Measurements from ENCODE around the gene PGA5. TPM values are rescaled to one million over a fixed set of nuclear protein-coding genes. Genes with fewer than 3 reads are reported as not detected.

Gene PGA5
- total RNA-seq, 5 donors from 2014 or later (not counting 1 experiment from before 2014, with no cell fraction given) = not detected

DNA sequence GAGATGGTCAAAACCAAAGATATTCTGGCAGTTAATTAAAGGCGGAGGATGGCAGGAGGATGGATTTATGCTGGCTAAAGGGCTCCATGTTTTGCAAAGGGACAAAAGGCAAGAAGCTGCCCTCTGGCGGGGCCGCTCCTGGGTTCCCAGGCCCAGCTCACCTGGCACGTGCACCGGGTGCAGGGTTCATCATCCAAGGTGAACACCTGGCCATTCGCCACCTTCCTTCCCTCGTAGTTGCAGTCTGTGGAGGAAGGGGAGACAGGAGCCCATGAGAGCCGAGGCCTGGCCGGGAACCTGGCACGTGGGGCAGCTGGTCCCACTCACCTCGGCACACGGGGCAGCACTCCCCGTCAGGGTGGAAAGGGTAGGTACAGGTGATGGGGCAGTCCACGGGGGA lies 23.8 kb downstream of the PGA5 start:
- WGBS (ENCODE audit: insufficient coverage) = 95% methylated on average over 10 of the region's 14 CpGs
- ChIA-PET POLR2A (no interaction called here), CTCF (no interaction called here)
- no peaks in the 10 kb centered on the region for H3K36me3 Mint-ChIP-seq
- H3K4me1 ChIP-seq (ENCODE audit: control insufficient read depth in 1 of 2, extremely low read depth in 1 of 2, insufficient read depth in 2 of 2, low read length in 2 of 2) = no peaks in the 10 kb centered on the region
- no peak overlapping the region for H3K4me3 Mint-ChIP-seq
- no peak overlapping the region for H3K27ac ChIP-seq (ENCODE audit: low read length)
- H3K27ac Mint-ChIP-seq = no peak overlapping the region
- no peak overlapping the region for H3K4me3 ChIP-seq (ENCODE audit: control insufficient read depth in 1 of 2, extremely low read depth in 1 of 2, low read length in 1 of 2)
- no peak for ATAC-seq (replicated peaks in 1 of 4)
- H3K9me3 Mint-ChIP-seq = no peaks in the 10 kb centered on the region
- H3K36me3 ChIP-seq (ENCODE audit: control insufficient read depth in 2 of 2, extremely low read depth in 1 of 2, insufficient read depth in 1 of 2, low read length in 1 of 2) = no peaks in the 10 kb centered on the region
- DNase-seq = no peak
- H3K4me1 Mint-ChIP-seq = no peaks in the 10 kb centered on the region
- H3K27me3 Mint-ChIP-seq = no peaks in the 10 kb centered on the region
- peaks cover 0 to 5% of the 10 kb centered on the region in 2 experiments for H3K27me3 ChIP-seq (replicated peaks in 1 of 2; ENCODE audit: control insufficient read depth in 2 of 2, extremely low read depth in 1 of 2, insufficient read depth in 2 of 2, low read length in 1 of 2)
- H3K9me3 ChIP-seq = no peaks in the 10 kb centered on the region

- no peaks in the 10 kb centered on the region for H3K27me3 Mint-ChIP-seq
- ChIA-PET CTCF (no interaction called here), POLR2A (no interaction called here)
- no peaks in the 10 kb centered on the region for H3K36me3 Mint-ChIP-seq
- Histone ChIP-seq H3K36me3 (ENCODE audit: control insufficient read depth in 2 of 2, extremely low read depth in 1 of 2, insufficient read depth in 1 of 2, low read length in 1 of 2) (no peaks in the 10 kb centered on the region), H3K4me1 (ENCODE audit: control insufficient read depth in 1 of 2, extremely low read depth in 1 of 2, insufficient read depth in 2 of 2, low read length in 2 of 2) (no peaks in the 10 kb centered on the region), H3K27ac (ENCODE audit: low read length) (no peak overlapping the region), H3K9me3 (no peaks in the 10 kb centered on the region), H3K27me3 (replicated peaks in 1 of 2; ENCODE audit: control insufficient read depth in 2 of 2, extremely low read depth in 1 of 2, insufficient read depth in 2 of 2, low read length in 1 of 2) (peaks cover 0 to 5% of the 10 kb centered on the region in 2 experiments), H3K4me3 (ENCODE audit: control insufficient read depth in 1 of 2, extremely low read depth in 1 of 2, low read length in 1 of 2) (no peak overlapping the region)
- DNase-seq (no peak), ATAC-seq (replicated peaks in 1 of 4) (no peak)
- no peak overlapping the region for H3K27ac Mint-ChIP-seq
- H3K4me3 Mint-ChIP-seq = no peak overlapping the region
- 94% methylated on average over 11 of the region's 14 CpGs for WGBS (ENCODE audit: insufficient coverage)
- no peaks in the 10 kb centered on the region for H3K4me1 Mint-ChIP-seq
- no peaks in the 10 kb centered on the region for H3K9me3 Mint-ChIP-seq
Measured at GRCh38 chr11:61265357-61265756, 24.4 kb downstream of the PGA5 start.

DNA sequence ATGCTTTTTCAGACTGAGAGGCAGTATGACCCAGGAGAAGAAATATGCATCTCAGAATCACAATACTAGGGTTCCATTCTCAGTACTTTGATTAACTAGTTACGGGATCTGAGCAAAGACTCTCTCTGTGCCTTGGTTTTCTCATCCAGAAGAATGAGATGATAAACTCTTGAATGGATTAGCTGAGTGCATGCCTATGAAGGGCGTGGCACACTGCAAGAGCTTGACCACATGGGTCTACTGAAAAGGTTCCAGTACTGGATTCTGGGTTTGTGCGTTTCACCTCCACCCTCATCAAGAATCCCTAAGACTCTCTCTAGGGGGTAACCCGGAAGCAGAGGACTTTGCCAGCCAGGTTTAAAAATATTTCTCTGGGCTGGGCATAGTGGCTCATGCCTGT lies 25.6 kb downstream of the PGA5 start:
- Histone ChIP-seq H3K36me3 (ENCODE audit: control insufficient read depth in 2 of 2, extremely low read depth in 1 of 2, insufficient read depth in 1 of 2, low read length in 1 of 2) (no peaks in the 10 kb centered on the region), H3K9me3 (no peaks in the 10 kb centered on the region), H3K27ac (ENCODE audit: low read length) (no peak overlapping the region), H3K4me3 (ENCODE audit: control insufficient read depth in 1 of 2, extremely low read depth in 1 of 2, low read length in 1 of 2) (no peak overlapping the region), H3K27me3 (replicated peaks in 1 of 2; ENCODE audit: control insufficient read depth in 2 of 2, extremely low read depth in 1 of 2, insufficient read depth in 2 of 2, low read length in 1 of 2) (peaks cover 0 to 5% of the 10 kb centered on the region in 2 experiments), H3K4me1 (ENCODE audit: control insufficient read depth in 1 of 2, extremely low read depth in 1 of 2, insufficient read depth in 2 of 2, low read length in 2 of 2) (no peaks in the 10 kb centered on the region)
- no peak overlapping the region for H3K4me3 Mint-ChIP-seq
- no peak for ATAC-seq (replicated peaks in 1 of 4)
- H3K4me1 Mint-ChIP-seq = no peaks in the 10 kb centered on the region
- H3K27ac Mint-ChIP-seq = no peak overlapping the region
- H3K9me3 Mint-ChIP-seq = no peaks in the 10 kb centered on the region
- DNase-seq = no peak
- no peaks in the 10 kb centered on the region for H3K27me3 Mint-ChIP-seq
- CTCF ChIA-PET = interaction anchor here in 1 of 2 donors (0.7 kb wide), 1 partner anchor 473 kb away, joined by 3 read pairs; no protein-coding TSS in a partner anchor
- WGBS (ENCODE audit: insufficient coverage) = 67% methylated on average over 1 of the region's 4 CpGs
- H3K36me3 Mint-ChIP-seq = no peaks in the 10 kb centered on the region
- POLR2A ChIA-PET = interaction anchor here in 1 of 2 donors (0.6 kb wide), 1 partner anchor 12 kb away, joined by 3 read pairs; no protein-coding TSS in a partner anchor

DNA sequence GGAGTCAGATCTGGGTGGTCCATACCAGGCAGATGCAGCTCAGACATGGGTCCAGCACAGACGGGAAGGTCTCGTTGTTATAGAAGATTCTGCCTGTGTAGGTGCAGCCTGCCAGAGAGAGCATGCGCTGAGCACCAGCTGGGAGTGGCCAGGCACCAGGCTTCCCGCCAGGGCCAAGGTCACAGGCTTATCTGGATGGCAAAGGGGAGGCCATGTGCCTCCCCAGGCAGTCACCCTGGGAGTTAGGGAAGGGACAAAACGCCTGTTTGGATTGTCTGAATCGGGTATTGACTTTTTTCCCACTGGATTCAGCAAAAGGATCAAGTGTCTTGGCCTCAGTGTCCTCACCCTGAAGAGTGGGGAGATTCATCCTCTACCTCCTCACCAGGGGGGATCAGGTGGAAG lies 26.5 kb downstream of the PGA5 start:
- Mint-ChIP-seq H3K27me3 (no peaks in the 10 kb centered on the region), H3K4me3 (no peak overlapping the region), H3K4me1 (no peaks in the 10 kb centered on the region), H3K36me3 (no peaks in the 10 kb centered on the region), H3K9me3 (no peaks in the 10 kb centered on the region), H3K27ac (no peak overlapping the region)
- Histone ChIP-seq H3K36me3 (ENCODE audit: control insufficient read depth in 2 of 2, extremely low read depth in 1 of 2, insufficient read depth in 1 of 2, low read length in 1 of 2) (no peaks in the 10 kb centered on the region), H3K9me3 (no peaks in the 10 kb centered on the region), H3K4me3 (ENCODE audit: control insufficient read depth in 1 of 2, extremely low read depth in 1 of 2, low read length in 1 of 2) (no peak overlapping the region), H3K27me3 (replicated peaks in 1 of 2; ENCODE audit: control insufficient read depth in 2 of 2, extremely low read depth in 1 of 2, insufficient read depth in 2 of 2, low read length in 1 of 2) (peaks cover 0 to 5% of the 10 kb centered on the region in 2 experiments), H3K27ac (ENCODE audit: low read length) (no peak overlapping the region), H3K4me1 (ENCODE audit: control insufficient read depth in 1 of 2, extremely low read depth in 1 of 2, insufficient read depth in 2 of 2, low read length in 2 of 2) (no peaks in the 10 kb centered on the region)
- ChIA-PET POLR2A (no interaction called here), CTCF (no interaction called here)
- ATAC-seq (replicated peaks in 1 of 4) (no peak), DNase-seq (no peak)
- 82% methylated on average over 6 of the region's 6 CpGs for WGBS (ENCODE audit: insufficient coverage)

GRCh38 chr11:61268588-61269250 lies 27.7 kb downstream of the PGA5 start:
- H3K27ac Mint-ChIP-seq = no peak overlapping the region
- no peaks in the 10 kb centered on the region for H3K27me3 Mint-ChIP-seq

DNA sequence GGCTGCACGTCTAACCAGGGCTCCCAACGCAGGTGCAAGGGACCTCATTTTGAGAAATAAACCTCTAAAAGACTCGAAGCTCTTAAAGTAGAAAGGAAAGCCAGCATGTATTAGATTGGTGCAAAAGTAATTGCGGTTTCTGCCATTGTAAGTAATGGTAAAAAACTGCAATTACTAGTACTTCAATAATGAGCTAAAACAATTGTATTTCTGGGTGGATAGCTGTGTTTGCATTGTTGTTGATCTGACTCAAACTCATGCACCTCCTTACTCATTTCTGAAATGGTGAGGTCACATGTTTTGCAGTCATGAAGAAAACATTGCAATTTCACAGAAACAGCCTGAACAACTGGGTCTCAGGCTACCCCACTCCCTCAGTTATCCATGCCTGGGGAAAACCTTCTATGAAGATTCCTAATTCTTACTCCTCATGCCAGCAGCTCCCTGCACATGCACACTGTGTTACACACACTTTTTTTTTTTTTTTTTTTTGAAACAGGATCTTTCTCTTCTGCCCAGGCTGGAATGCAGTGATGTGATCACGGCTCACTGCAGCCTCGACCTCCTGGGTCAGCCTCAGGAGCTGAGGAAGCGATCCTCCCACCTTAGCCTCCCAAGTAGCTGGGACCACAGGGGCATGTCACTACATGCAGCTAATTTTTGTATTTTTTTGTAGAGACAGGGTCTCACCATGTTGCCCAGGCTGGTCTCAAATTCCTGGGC lies 29.5 kb downstream of the PGA5 start:
- Histone ChIP-seq H3K9me3 (no peaks in the 10 kb centered on the region), H3K27ac (ENCODE audit: low read length) (no peak overlapping the region), H3K4me3 (ENCODE audit: control insufficient read depth in 1 of 2, extremely low read depth in 1 of 2, low read length in 1 of 2) (no peak overlapping the region), H3K4me1 (ENCODE audit: control insufficient read depth in 1 of 2, extremely low read depth in 1 of 2, insufficient read depth in 2 of 2, low read length in 2 of 2) (no peaks in the 10 kb centered on the region), H3K27me3 (replicated peaks in 1 of 2; ENCODE audit: control insufficient read depth in 2 of 2, extremely low read depth in 1 of 2, insufficient read depth in 2 of 2, low read length in 1 of 2) (peaks cover 0 to 18% of the 10 kb centered on the region in 2 experiments), H3K36me3 (ENCODE audit: control insufficient read depth in 2 of 2, extremely low read depth in 1 of 2, insufficient read depth in 1 of 2, low read length in 1 of 2) (no peaks in the 10 kb centered on the region)
- Mint-ChIP-seq H3K4me3 (no peak overlapping the region), H3K27ac (no peak overlapping the region), H3K36me3 (no peaks in the 10 kb centered on the region), H3K9me3 (no peaks in the 10 kb centered on the region), H3K4me1 (no peaks in the 10 kb centered on the region), H3K27me3 (peaks cover 0 to 2% of the 10 kb centered on the region in 2 donors)
- DNase-seq (no peak), ATAC-seq (replicated peaks in 1 of 4) (no peak)
- ChIA-PET CTCF (interaction anchor here in 1 of 2 donors (0.5 kb wide), 1 partner anchor 15 kb away, joined by 4 read pairs; no protein-coding TSS in a partner anchor), POLR2A (no interaction called here)
- WGBS (ENCODE audit: insufficient coverage) = 55% methylated on average over 3 of the region's 7 CpGs

More at GRCh38 chr11:61268588-61269250, 27.7 kb downstream of the PGA5 start:
- Mint-ChIP-seq H3K9me3 (no peaks in the 10 kb centered on the region), H3K4me1 (no peaks in the 10 kb centered on the region), H3K4me3 (no peak overlapping the region), H3K36me3 (no peaks in the 10 kb centered on the region)
- POLR2A ChIA-PET = no interaction called here
- no peak overlapping the region for H3K4me3 ChIP-seq (ENCODE audit: control insufficient read depth in 1 of 2, extremely low read depth in 1 of 2, low read length in 1 of 2)
- CTCF ChIA-PET = no interaction called here
- H3K27me3 ChIP-seq (replicated peaks in 1 of 2; ENCODE audit: control insufficient read depth in 2 of 2, extremely low read depth in 1 of 2, insufficient read depth in 2 of 2, low read length in 1 of 2) = peaks cover 0 to 14% of the 10 kb centered on the region in 2 experiments
- no peak overlapping the region for H3K27ac ChIP-seq (ENCODE audit: low read length)
- WGBS (ENCODE audit: insufficient coverage) = 93% methylated on average over 10 of the region's 15 CpGs
- H3K36me3 ChIP-seq (ENCODE audit: control insufficient read depth in 2 of 2, extremely low read depth in 1 of 2, insufficient read depth in 1 of 2, low read length in 1 of 2) = no peaks in the 10 kb centered on the region
- ATAC-seq (replicated peaks in 1 of 4) (no peak), DNase-seq (no peak)
- H3K4me1 ChIP-seq (ENCODE audit: control insufficient read depth in 1 of 2, extremely low read depth in 1 of 2, insufficient read depth in 2 of 2, low read length in 2 of 2) = no peaks in the 10 kb centered on the region
- no peaks in the 10 kb centered on the region for H3K9me3 ChIP-seq

All from T-cell (primary cell).